Measurements from ENCODE around the gene SIVA1.
A peak's percentile ranks its signal among the peaks of the same experiment; 100 is the strongest.
"Not testable (repeated sequence)": the region's sequence is repeated elsewhere in the genome, so short reads cannot be mapped to it uniquely, and the experiment has no call there.

SIVA1 gene

DNA sequence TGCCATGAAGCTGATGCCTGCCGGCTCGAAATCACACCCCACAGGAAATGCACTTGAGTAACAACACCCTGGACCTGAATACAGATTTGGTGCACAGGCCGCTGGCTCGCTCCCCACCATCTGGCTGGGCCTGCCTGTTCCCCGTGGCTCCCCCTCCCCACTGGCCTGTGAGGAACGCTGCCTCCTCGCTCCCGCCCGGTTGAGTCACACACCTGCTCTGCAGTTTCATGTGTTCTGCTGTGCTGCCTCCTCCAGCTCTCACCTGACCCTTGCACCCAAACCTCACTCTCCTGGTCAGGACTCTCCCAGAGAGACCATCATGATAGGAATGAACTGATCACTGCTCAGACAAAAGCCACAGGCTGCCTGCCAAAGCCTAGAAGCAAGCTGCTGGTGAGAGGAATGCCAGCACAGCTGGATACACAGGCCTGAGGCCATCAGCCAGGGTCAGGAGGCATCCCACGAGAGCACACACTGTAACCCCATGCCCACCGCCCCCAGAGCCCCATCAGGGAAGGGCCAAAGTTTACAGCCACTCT is 3.8 kb upstream of the SIVA1 start:
- Histone ChIP-seq H3K9me3 (ENCODE audit: control insufficient read depth, low read depth, low read length) (no peaks in the 10 kb centered on the region), H3K27me3 (ENCODE audit: control insufficient read depth, insufficient read depth, low read length) (no peaks in the 10 kb centered on the region), H3K4me1 (ENCODE audit: control insufficient read depth, low read depth, low read length) (peaks cover 12% of the 10 kb centered on the region), H3K4me3 (ENCODE audit: low read length) (no peak overlapping the region), H3K36me3 (ENCODE audit: control insufficient read depth, low read depth, low read length) (no peaks in the 10 kb centered on the region), H3K27ac (ENCODE audit: low read length) (no peak overlapping the region), H3K9ac (ENCODE audit: low read length) (no peak overlapping the region)

DNA sequence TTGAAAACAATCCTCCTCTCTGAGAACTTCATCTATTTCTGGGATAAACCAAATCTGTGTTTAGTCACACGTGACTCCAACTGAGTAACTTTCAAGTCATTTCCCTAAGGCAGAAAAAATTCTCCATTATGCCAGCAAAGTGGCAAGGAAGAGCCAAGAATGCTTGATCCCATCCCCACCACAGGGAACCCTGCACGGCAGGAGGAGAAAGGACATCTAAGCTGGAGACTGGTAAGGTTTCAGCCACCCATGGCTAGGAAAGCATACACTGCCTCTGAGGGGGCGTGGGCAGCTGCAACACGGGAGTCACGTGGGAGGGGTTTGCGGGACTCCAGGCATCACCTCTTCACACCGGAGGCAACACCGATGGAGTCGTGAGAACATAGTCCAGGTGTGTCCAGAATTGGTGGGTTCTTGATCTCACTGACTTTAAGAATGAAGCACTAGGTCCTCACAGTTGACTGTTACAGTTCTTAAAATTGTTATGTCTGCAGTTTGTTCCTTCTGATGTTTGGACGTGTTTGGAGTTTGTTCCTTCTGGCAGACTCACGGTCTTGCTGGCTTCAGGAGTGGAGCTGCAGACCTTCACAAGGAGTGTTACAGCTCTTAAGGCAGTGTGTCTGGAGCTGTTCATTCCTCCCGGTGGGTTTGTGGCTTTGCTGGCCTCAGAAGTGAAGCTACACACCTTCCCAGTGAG is 2.7 kb upstream of the SIVA1 start:
- H3K27ac ChIP-seq (ENCODE audit: low read length) = no peak overlapping the region
- no peaks in the 10 kb centered on the region for H3K9me3 ChIP-seq (ENCODE audit: control insufficient read depth, low read depth, low read length)
- peaks cover 13% of the 10 kb centered on the region for H3K4me1 ChIP-seq (ENCODE audit: control insufficient read depth, low read depth, low read length)
- H3K27me3 ChIP-seq (ENCODE audit: control insufficient read depth, insufficient read depth, low read length) = no peaks in the 10 kb centered on the region
- H3K4me3 ChIP-seq (ENCODE audit: low read length) = no peak overlapping the region
- peaks cover 2% of the 10 kb centered on the region for H3K36me3 ChIP-seq (ENCODE audit: control insufficient read depth, low read depth, low read length)
- no peak overlapping the region for H3K9ac ChIP-seq (ENCODE audit: low read length)

DNA sequence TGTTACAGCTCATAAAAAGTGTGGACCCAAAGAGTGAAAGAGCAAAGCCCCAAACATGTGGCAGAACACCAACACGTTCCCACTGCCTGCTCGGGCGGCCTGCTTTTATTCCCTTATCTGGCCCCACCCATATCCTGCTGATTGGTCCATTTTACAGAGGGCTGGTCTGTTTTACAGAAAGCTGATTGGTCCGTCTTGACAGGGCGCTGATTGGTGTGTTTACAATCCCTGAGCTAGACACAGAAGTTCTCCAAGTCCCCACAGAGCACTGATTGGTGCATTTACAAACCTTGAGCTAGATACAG is 2.2 kb upstream of the SIVA1 start:
- H3K9me3 ChIP-seq (ENCODE audit: control insufficient read depth, low read depth, low read length); H3K36me3 ChIP-seq (ENCODE audit: control insufficient read depth, low read depth, low read length); H3K27me3 ChIP-seq (ENCODE audit: control insufficient read depth, insufficient read depth, low read length); H3K27ac ChIP-seq (ENCODE audit: low read length); H3K4me3 ChIP-seq (ENCODE audit: low read length); H3K9ac ChIP-seq (ENCODE audit: low read length): not testable (repeated sequence)
- peaks cover 13% of the 10 kb centered on the region for H3K4me1 ChIP-seq (ENCODE audit: control insufficient read depth, low read depth, low read length)

DNA sequence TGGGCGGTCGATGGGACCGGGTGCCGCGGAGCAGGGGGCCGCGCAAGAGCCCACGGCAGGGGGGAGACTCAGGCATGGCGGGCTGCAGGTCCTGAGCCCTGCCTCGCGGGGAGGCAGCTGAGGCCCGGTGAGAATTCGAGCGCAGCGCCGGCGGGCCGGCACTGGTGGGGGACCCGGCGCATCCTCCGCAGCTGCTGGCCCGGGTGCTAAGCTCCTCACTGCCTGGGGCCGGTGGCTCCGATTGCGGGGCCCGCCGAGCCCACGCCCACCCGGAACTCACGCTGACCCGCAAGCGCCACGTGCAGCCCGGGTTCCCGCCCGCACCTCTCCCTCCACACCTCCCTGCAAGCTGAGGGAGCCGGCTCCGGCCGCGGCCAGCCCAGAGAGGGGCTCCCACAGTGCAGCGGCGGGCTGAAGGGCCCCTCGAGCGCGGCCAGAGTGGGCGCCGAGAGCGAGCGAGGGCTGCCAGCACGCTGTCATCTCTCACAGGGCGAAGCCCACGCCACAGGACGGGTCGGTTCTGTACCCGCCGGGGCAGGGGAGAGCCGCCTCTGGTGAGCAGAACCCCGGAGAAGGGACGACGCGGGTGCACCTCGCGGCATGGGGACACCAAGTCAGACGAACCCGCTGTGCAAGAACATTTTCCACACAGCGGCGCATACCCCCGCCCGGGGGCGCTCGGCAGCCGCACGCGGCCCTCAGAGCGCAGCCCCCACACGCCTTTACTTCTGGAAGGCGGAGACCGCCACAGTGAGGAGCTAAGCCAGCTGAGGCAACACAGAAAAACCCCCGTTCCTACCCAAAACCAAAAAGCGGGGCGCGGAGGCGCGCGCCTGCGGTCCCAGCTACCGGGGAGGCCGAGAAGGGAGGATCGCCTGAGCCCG is 1.2 kb upstream of the SIVA1 start:
- Histone ChIP-seq H3K27ac (ENCODE audit: low read length) (peak overlapping the region; percentile 75), H3K27me3 (ENCODE audit: control insufficient read depth, insufficient read depth, low read length) (no peaks in the 10 kb centered on the region), H3K9ac (ENCODE audit: low read length) (peak overlapping the region; percentile 69), H3K36me3 (ENCODE audit: control insufficient read depth, low read depth, low read length) (peaks cover 17% of the 10 kb centered on the region), H3K4me1 (ENCODE audit: control insufficient read depth, low read depth, low read length) (peaks cover 13% of the 10 kb centered on the region), H3K4me3 (ENCODE audit: low read length) (peak overlapping the region; percentile 72), H3K9me3 (ENCODE audit: control insufficient read depth, low read depth, low read length) (no peaks in the 10 kb centered on the region)

DNA sequence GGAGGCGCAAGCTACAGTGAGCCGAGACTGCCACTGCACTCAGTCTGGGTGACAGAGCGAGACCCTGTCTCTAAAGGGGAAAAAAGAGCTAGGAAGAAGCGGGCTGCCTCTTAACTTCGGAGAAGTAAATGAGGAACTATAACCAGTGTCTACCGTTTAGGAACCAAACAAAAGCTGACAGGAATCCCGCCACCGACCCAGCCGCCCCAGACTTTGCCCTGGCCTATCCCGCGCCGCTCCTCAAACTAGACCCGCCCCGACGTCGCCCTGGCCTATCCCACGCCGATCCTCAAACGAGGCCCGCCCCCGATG is 568 bp upstream of the SIVA1 start:
- no peaks in the 10 kb centered on the region for H3K9me3 ChIP-seq (ENCODE audit: control insufficient read depth, low read depth, low read length)
- peak overlapping the region; percentile 75 for H3K27ac ChIP-seq (ENCODE audit: low read length)
- peak overlapping the region; percentile 69 for H3K9ac ChIP-seq (ENCODE audit: low read length)
- peaks cover 13% of the 10 kb centered on the region for H3K4me1 ChIP-seq (ENCODE audit: control insufficient read depth, low read depth, low read length)
- H3K4me3 ChIP-seq (ENCODE audit: low read length) = peak overlapping the region; percentile 72
- peaks cover 22% of the 10 kb centered on the region for H3K36me3 ChIP-seq (ENCODE audit: control insufficient read depth, low read depth, low read length)
- no peaks in the 10 kb centered on the region for H3K27me3 ChIP-seq (ENCODE audit: control insufficient read depth, insufficient read depth, low read length)

DNA sequence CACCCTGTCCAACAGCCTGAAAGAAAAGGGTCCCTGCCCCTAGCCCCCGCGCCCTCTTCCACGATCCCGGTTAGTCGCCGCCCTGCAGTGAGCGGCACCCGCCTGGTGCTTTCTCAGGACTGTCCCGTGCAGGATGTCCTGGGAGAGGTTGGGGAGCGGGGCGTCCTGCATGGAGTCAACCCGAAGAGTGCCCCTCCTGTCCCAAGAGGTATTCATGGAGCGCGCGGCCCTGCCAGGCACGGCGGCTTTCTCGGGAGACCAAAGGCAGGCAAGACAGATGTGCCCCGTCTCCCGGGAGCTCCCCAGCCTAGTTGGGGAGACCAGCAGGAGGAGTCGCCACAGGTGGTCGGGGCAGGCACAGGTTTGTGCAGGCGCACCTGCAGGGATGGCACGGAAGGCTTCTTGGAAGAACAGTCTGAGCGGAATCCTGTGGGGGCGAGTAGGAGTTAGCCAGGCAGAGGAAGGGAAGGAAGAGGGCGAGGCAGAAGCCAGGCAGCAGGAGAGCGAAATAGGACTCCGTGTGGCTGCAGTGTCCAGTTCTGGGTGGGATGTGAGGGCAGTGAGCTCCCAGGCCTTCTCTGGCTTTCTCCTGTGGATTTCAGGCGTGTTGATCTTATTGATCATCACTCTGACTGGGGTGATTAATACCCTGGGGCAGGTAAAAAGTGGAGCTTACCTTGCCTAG is 723 bp downstream of the SIVA1 start:
- peak overlapping the region; percentile 89 for H3K4me3 ChIP-seq (ENCODE audit: low read length)
- peaks cover 11% of the 10 kb centered on the region for H3K4me1 ChIP-seq (ENCODE audit: control insufficient read depth, low read depth, low read length)
- H3K27ac ChIP-seq (ENCODE audit: low read length) = no peak overlapping the region
- peaks cover 29% of the 10 kb centered on the region for H3K36me3 ChIP-seq (ENCODE audit: control insufficient read depth, low read depth, low read length)
- H3K27me3 ChIP-seq (ENCODE audit: control insufficient read depth, insufficient read depth, low read length) = no peaks in the 10 kb centered on the region
- peak overlapping the region; percentile 75 for H3K9ac ChIP-seq (ENCODE audit: low read length)
- no peaks in the 10 kb centered on the region for H3K9me3 ChIP-seq (ENCODE audit: control insufficient read depth, low read depth, low read length)

DNA sequence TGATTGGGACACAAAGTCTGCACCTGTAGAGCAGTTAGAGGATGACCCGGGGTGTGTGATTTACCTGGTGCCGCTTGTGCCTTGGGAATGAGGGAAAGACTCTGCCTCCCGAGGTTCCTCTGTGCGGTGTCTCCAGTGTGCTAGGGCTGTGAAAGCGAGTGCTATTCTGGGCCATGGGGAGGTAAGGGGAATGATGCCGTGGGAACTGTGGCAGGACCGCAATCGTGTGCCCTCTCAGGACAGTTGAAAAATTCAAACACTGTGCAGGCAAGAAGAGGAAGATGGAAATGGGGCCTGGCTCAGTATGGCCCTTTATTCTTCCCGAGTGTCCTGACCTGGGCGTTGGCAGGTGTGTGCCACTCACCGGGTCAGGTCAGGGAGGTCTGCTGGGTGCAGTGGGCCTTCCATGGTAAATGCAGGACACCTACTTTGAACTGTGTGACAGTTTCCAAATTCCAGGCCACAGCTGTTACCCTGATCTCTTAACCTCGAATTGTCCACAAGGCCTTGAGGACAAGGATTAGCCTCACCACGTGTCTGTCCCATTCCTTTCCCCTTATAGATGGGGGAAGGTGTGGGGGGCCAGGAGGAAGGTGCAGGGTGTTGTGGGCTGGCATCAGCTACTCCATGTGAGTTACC is 1.4 kb downstream of the SIVA1 start:
- H3K9me3 ChIP-seq (ENCODE audit: control insufficient read depth, low read depth, low read length) = no peaks in the 10 kb centered on the region
- H3K9ac ChIP-seq (ENCODE audit: low read length) = peak overlapping the region; percentile 75
- no peaks in the 10 kb centered on the region for H3K27me3 ChIP-seq (ENCODE audit: control insufficient read depth, insufficient read depth, low read length)
- peaks cover 34% of the 10 kb centered on the region for H3K36me3 ChIP-seq (ENCODE audit: control insufficient read depth, low read depth, low read length)
- H3K27ac ChIP-seq (ENCODE audit: low read length) = no peak overlapping the region
- peaks cover 5% of the 10 kb centered on the region for H3K4me1 ChIP-seq (ENCODE audit: control insufficient read depth, low read depth, low read length)
- peak overlapping the region; percentile 89 for H3K4me3 ChIP-seq (ENCODE audit: low read length)

DNA sequence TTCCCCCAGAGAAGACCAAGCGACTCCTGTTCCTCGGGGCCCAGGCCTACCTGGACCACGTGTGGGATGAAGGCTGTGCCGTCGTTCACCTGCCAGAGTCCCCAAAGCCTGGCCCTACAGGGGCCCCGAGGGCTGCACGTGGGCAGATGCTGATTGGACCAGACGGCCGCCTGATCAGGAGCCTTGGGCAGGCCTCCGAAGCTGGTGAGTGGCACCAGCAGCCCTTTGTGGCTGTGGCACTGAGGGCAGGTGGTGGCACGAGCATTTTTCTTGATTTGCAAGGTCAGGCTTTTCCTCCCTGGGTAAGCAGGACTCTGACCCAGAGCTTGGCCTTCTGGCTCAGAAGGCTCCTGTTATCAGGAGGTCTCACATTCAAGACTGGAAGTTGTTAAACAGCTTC is 2.7 kb downstream of the SIVA1 start:
- Histone ChIP-seq H3K36me3 (ENCODE audit: control insufficient read depth, low read depth, low read length) (peaks cover 40% of the 10 kb centered on the region), H3K4me1 (ENCODE audit: control insufficient read depth, low read depth, low read length) (peaks cover 5% of the 10 kb centered on the region), H3K4me3 (ENCODE audit: low read length) (no peak overlapping the region), H3K9ac (ENCODE audit: low read length) (no peak overlapping the region), H3K27me3 (ENCODE audit: control insufficient read depth, insufficient read depth, low read length) (no peaks in the 10 kb centered on the region), H3K9me3 (ENCODE audit: control insufficient read depth, low read depth, low read length) (no peaks in the 10 kb centered on the region), H3K27ac (ENCODE audit: low read length) (no peak overlapping the region)

DNA sequence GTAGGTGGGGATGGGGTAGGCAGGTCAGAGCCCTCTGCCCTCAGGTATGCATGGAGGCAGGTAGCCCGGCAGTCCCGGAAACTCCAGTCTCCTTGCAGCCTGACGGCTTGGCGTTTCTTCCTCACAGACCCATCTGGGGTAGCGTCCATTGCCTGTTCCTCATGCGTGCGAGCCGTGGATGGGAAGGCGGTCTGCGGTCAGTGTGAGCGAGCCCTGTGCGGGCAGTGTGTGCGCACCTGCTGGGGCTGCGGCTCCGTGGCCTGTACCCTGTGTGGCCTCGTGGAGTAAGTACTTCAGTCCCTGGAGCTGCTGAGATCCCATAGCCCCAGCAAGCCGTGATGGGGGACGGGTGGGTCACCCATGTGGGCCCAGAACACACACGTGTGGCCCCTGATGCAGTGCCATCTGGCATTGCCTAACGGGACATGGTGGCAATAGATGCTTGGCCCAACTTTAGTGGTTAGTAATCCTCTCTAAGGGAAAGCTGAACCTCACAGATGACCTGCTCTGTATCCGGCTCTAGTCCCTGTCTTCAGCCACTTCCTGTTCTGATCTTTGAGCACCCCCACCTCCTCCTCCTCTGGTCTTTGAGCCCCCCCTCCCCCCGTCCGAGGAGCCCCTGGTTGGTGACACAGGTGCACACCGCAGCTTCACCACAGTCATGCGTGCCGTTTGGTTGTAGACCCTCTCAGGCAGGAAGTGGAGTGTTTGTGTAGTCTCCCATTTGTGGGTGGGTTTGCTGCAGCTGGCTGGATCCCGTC is 3.7 kb downstream of the SIVA1 start:
- Histone ChIP-seq H3K36me3 (ENCODE audit: control insufficient read depth, low read depth, low read length) (peaks cover 40% of the 10 kb centered on the region), H3K4me3 (ENCODE audit: low read length) (no peak overlapping the region), H3K4me1 (ENCODE audit: control insufficient read depth, low read depth, low read length) (peaks cover 5% of the 10 kb centered on the region), H3K27me3 (ENCODE audit: control insufficient read depth, insufficient read depth, low read length) (no peaks in the 10 kb centered on the region), H3K9ac (ENCODE audit: low read length) (no peak overlapping the region), H3K27ac (ENCODE audit: low read length) (no peak overlapping the region), H3K9me3 (ENCODE audit: control insufficient read depth, low read depth, low read length) (no peaks in the 10 kb centered on the region)

DNA sequence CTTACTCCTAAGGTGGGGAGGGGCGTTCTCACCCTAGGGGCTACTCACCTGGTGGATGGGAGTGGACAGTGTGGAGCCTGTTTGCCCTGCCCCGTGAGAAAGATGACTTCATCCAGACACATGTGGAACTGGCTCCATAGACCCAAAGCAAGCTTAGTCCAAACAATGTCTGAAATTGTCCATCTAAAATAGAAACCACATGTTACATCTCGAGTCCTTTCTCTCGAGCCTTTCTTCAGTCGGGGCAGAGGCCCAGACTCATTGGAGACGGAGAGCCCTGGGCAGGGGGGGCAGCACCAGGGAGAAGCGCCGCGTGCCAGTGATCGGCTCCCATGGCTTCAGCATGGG is 4.3 kb downstream of the SIVA1 start:
- H3K9ac ChIP-seq (ENCODE audit: low read length) = no peak overlapping the region
- no peak overlapping the region for H3K4me3 ChIP-seq (ENCODE audit: low read length)
- H3K27ac ChIP-seq (ENCODE audit: low read length) = no peak overlapping the region
- peaks cover 5% of the 10 kb centered on the region for H3K4me1 ChIP-seq (ENCODE audit: control insufficient read depth, low read depth, low read length)
- peaks cover 40% of the 10 kb centered on the region for H3K36me3 ChIP-seq (ENCODE audit: control insufficient read depth, low read depth, low read length)
- no peaks in the 10 kb centered on the region for H3K9me3 ChIP-seq (ENCODE audit: control insufficient read depth, low read depth, low read length)
- no peaks in the 10 kb centered on the region for H3K27me3 ChIP-seq (ENCODE audit: control insufficient read depth, insufficient read depth, low read length)
